Measurements from ENCODE around the gene ABLIM1. TPM values are rescaled to one million over a fixed set of nuclear protein-coding genes. Genes with fewer than 3 reads are reported as not detected.

Gene ABLIM1
- total RNA-seq, 1 donor: 52.5 TPM

DNA sequence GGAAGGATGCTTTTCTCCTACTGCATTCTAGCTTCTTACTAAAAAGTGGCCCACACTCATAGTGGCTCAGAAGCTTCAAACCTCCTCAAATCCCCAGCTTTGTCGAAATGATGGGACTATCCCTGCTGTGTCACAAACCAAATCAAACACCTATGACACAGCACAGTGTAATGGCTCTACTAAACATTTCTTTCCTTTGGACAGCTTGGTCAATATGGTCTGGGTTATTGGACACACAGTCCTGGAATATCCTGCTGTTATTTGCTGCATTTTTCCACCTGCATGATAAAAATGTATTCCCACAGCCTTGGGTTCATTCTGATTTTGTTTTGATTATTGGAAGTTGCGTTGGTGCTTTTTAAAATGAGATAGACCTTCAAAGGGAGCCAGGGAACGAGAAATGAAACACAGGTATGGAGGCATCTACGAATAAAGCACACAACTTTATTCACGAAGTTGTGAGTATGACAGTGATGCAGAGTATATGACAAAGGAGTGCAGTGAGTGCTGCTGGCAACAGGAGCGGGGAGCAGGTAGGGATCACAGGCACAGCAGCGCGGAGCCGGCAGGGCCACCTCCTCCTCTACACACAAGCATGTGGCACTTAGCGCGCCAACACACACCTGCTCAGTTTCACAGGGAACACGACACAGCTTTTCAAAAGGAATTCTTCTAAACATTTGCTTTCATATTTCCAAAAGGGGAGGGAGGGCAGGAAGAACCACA is 227.2 kb downstream of the ABLIM1 start:
- DNase-seq (ENCODE audit: low read depth in 2 of 3, low spot score in 2 of 3): no peak

- no peak for DNase-seq (ENCODE audit: low read depth in 2 of 3, low spot score in 2 of 3)
Observed at GRCh38 chr10:114429581-114430335, 228.3 kb downstream of the ABLIM1 start.

- DNase-seq (ENCODE audit: low read depth in 2 of 3, low spot score in 2 of 3): no peak
Observed at GRCh38 chr10:114427124-114427852, 230.8 kb downstream of the ABLIM1 start.

- no peak for DNase-seq (ENCODE audit: low read depth in 2 of 3, low spot score in 2 of 3)
Observed at GRCh38 chr10:114426476-114426875, 231.6 kb downstream of the ABLIM1 start.

- no peak for DNase-seq (ENCODE audit: low read depth in 2 of 3, low spot score in 2 of 3)
Observed at GRCh38 chr10:114420811-114421485, 237.1 kb downstream of the ABLIM1 start.

- DNase-seq (ENCODE audit: low read depth in 2 of 3, low spot score in 2 of 3): no peak
Observed at GRCh38 chr10:114418109-114418508, 240.0 kb downstream of the ABLIM1 start.

- DNase-seq (ENCODE audit: low read depth in 2 of 3, low spot score in 2 of 3): peak in 2 of 3 donors; percentile 56 to 77
Observed at GRCh38 chr10:114412907-114413797, 244.9 kb downstream of the ABLIM1 start.

DNA sequence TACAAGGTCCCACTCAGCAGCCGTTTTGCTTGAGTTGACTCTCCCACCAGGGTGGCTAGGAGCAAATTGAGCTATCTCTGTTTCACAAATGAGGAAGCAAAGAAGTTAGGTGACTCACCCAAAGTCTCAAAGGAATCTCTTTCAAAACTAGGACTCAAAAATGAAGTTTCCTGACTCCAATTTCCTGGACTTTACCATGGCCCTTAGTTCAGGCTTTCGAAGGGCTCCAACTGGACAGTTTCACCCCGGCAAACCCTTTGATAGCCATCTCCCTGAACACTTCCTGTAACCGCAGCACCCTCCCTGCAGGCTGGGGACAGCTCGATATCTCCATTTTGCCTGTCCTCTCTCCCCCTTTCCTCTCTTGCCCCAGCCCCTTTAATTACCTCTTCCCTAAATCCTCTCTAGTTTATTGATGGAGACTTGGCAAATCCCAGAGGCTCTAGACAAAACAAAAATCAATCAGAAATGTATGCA is 249.1 kb downstream of the ABLIM1 start:
- DNase-seq (ENCODE audit: low read depth in 2 of 3, low spot score in 2 of 3): peak in 1 of 3 donors; percentile 17

DNA sequence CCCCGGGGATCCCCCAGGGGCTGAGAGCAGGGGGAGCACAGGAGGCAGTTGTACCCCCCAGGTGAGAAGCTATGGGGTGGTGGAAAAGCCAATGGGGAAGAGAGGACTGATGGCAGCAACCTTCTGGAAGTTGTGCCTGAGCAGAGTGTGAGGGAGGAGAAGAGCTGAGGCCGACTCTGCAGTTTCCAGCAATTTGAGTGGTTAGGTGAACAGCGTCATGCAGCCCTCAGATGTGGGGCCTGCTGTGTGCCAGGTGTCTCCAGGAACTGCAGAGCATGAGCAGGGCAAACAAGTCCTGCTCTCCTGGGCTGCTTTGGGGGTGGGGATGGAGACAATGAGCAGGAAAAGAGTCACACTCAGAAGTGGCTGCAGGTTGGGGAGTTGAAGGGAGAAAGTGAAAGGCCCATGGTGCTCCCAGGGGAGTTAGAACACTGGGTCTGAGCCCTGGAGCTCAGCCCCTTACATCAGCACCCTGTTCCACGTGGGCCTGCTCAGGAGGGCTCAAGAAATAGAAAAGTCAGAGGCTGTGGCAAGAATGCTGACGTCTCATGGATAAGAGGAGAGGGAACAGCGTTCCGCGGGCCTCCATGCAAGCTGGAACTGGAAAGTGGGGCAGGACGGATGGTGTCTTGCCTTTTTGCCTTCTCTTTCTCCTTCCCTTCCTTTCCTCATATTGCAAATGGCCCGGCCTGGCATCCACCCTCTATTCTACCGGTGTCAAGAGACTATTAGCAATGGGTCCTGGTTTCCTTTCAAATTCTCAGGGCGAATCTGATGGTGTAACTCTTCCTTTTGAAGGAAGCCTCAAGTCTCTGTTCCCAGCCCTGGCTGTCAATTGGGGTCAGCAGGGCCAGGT is 249.7 kb downstream of the ABLIM1 start:
- DNase-seq (ENCODE audit: low read depth in 2 of 3, low spot score in 2 of 3): no peak

- no peak for DNase-seq (ENCODE audit: low read depth in 2 of 3, low spot score in 2 of 3)
Observed at GRCh38 chr10:114406455-114406854, 251.6 kb downstream of the ABLIM1 start.

- DNase-seq (ENCODE audit: low read depth in 2 of 3, low spot score in 2 of 3): no peak
Observed at GRCh38 chr10:114405011-114405350, 253.1 kb downstream of the ABLIM1 start.

- peak in 1 of 3 donors; percentile 16 for DNase-seq (ENCODE audit: low read depth in 2 of 3, low spot score in 2 of 3)
Observed at GRCh38 chr10:114404171-114405010, 253.7 kb downstream of the ABLIM1 start, which contains the start of gene AFAP1L2. AFAP1L2 (minus strand) TSS chr10:114404502; CDS start chr10:114404455, 47 bp downstream.

DNA sequence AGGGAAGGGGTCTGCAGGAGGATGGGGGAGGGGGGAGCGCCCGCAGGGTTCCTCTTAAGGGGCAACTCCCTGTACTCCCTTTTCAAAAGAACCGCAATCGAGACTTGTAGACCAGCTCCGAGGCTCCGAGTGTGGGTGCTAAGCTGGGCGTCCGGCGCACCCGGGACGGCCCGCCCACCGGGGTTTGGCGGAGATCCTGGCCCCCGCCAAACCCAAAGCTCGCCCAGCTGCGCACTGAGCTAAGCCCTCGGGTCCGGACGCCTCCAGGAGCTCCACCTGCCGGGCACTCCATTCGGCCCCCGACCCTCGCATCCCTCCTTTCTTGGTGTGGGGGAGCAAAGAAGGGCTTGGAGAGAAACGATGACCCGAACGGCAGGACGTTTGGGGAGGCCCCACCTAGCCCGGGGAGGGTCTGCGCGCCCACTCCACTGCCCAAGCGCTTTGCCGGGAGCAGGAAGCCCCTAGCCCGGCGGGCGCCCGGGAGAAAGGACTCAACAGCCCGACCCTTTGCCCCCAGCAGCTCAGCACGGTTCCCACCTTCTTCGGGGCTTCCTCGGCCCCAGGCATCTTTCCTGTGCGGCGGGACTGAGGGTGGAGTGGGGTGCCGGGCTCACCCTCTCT is 254.4 kb downstream of the ABLIM1 start:
- no peak for DNase-seq (ENCODE audit: low read depth in 2 of 3, low spot score in 2 of 3)

- peak in 1 of 3 donors; percentile 32 for DNase-seq (ENCODE audit: low read depth in 2 of 3, low spot score in 2 of 3)
Observed at GRCh38 chr10:114402871-114403540, 255.1 kb downstream of the ABLIM1 start.

DNA sequence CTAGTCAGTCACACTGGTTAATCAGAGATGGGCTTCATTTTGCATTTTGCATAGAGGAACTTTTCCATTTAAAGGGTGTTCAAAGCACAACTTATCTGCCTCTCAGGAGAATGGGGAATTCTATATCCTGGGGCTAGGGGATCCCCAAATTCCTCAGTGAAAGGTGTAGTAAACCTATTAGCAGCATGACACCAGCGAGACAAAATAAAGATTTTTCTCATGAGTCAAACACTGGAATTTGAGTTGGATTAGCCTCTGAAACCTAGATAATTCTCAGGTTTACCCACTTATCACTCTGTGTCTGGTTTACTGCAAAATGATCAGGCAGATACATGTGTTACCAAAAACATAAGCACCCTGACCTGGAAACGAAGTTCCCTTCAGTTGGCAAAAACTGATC is 255.8 kb downstream of the ABLIM1 start:
- no peak for DNase-seq (ENCODE audit: low read depth in 2 of 3, low spot score in 2 of 3)

DNA sequence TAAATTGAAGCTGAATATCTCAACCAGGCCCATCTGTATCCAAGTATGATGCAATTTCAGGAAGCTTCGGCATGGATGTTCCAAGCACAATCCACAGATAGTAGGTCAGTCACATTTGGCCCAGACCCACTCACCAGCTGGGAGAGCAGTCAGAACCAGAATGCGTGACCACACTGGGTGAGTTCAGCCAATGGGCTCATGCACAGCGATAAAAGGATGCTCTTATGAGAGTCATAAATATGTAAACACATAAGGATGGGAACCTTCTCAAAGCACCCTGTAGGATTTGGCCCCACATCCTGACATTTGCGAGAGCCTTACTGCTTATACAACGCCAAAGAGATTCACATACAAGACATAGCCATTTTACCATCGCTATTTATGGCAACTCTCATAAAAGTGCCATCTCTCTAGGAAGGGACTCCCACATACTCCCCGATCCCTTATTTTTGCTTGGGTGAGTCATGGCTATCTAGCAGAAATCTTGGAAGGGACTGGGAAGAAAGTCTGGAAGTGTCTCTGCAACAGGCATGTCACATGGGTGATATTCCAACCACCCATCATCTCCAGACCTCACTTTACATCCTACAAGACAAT is 256.8 kb downstream of the ABLIM1 start:
- no peak for DNase-seq (ENCODE audit: low read depth in 2 of 3, low spot score in 2 of 3)
